Adrenal gland (tissue), 12 donors: ENCODE measurements around the gene KIF15. TPM values are rescaled to one million over a fixed set of nuclear protein-coding genes. Genes with fewer than 3 reads are reported as not detected.
"Not testable (repeated sequence)": the region's sequence is repeated elsewhere in the genome, so short reads cannot be mapped to it uniquely, and the experiment has no call there.

ENCODE experiments used
- DNase-seq, 7 donors: peaks; one replicate each; pipeline ENCODE4 v3.0.0-alpha.2; 2019 to 2020
- H3K27ac ChIP-seq, 5 donors: fragments of 200-600 bp; sonication (generic) in 4 of 5; 1 replicate in 3 of 5; 2 replicates in 2 of 5; pipeline versions ENCODE4 v1.5.1 to v1.8.0; 2016 to 2020; ENCODE audit warnings: mild to moderate bottlenecking in 1 of 5
- H3K27me3 ChIP-seq: fragments of 200-600 bp; 2 replicates; pipeline ENCODE4 v1.8.0; 2021
- H3K36me3 ChIP-seq, 2 donors: fragments of 200-600 bp; replicated peaks in 1 of 2; 1 replicate in 1 of 2; 2 replicates in 1 of 2; pipeline versions ENCODE4 v1.5.1 to v1.8.0; 2018 to 2022
- H3K4me1 ChIP-seq, 2 donors: fragments of 200-600 bp; replicated peaks in 1 of 2; 1 replicate in 1 of 2; 2 replicates in 1 of 2; pipeline versions ENCODE4 v1.5.1 to v1.8.0; 2018 to 2021
- H3K4me3 ChIP-seq, 4 donors: fragments of 200-600 bp; sonication (generic) in 3 of 4; one replicate each; pipeline ENCODE4 v1.5.1; 2016 to 2018
- H3K9me3 ChIP-seq, 3 donors: fragments of 200-600 bp; sonication (generic) in 1 of 3; replicated peaks in 1 of 3; 1 replicate in 2 of 3; 2 replicates in 1 of 3; pipeline versions ENCODE4 v1.5.1 to v1.8.0; 2016 to 2021
- POLR2A ChIP-seq, 2 donors: fragments of 450-650 bp; IDR thresholded peaks; one replicate each; pipeline ENCODE4 v1.6.1; 2017; ENCODE audit warnings: antibody characterized with exemption in 2 of 2, mild to moderate bottlenecking in 2 of 2, moderate library complexity in 1 of 2
- WGBS, 4 donors: extraction: QIAGEN DNeasy Blood & Tissue Kit in 2 of 4; methylation state at CpG; one replicate each; pipeline versions ENCODE4 v1.1.5 to v1.1.7; 2013 to 2017; 5-methylcytosine and 5-hydroxymethylcytosine counted together
- intact Hi-C, 2 donors: fragments of 100-400 bp; cut with DNase I; formaldehyde crosslinking; loops; one replicate each; pipeline versions ENCODE4 v1.14.1 to v1.15.0; 2022 to 2023
- polyA plus RNA-seq, 3 donors: library from polyadenylated mRNA; stranded (reverse); fragments of 200-250 nt in 2 of 3; fragments of 350-450 nt in 1 of 3; fragmentation: Illumina TruSeq in 1 of 3; extraction: RNeasy Lipid Tissue Mini Kit (QIAGEN cat#74804) in 1 of 3; gene quantifications; one replicate each; pipeline ENCODE4 v1.2.3, GENCODE V29; 2013 to 2014
- total RNA-seq, 9 donors: library from RNA; depleted of rRNA in 4 of 9; stranded (reverse); fragments of >200 nt in 4 of 9; fragments of 120-200 nt in 1 of 9; fragmentation: NEBNext Ultra II Directional in 1 of 9; extraction: Animal tissue kit (Norgen Biotek cat#: 25700) in 1 of 9; gene quantifications; one replicate each; pipeline versions ENCODE4 v1.1.0 to v1.2.4, GENCODE V29; 2013 to 2023
- TF ChIP-seq, protein P1 (sequence below), 6 experiments: fragments of 450-650 bp in 4 of 6; fragments of 200-600 bp in 2 of 6; sonication (generic) in 1 of 6; IDR thresholded peaks; 1 replicate in 5 of 6; 2 replicates in 1 of 6; pipeline versions ENCODE4 v1.5.1 to v1.8.0; 2016 to 2021; ENCODE audit warnings: antibody characterized with exemption in 6 of 6, mild to moderate bottlenecking in 2 of 6, moderate library complexity in 1 of 6
- donor health status: healthy with polysubstance abuse.
- donor health status: Bipolar disorder and iron deficiency.
- donor health status: DM: yes; HTN: yes; CAD: no.
- donor health status: DM: no; HTN: no; CAD: no.
- donor health status: DM: no; HTN: no; CAD: no.
- donor health status: DM: yes; HTN: yes; CAD: no.

KIF15 gene
- total and polyA plus RNA-seq, 12 donors = 0.20 to 10.2 (median 0.65) TPM

DNA sequence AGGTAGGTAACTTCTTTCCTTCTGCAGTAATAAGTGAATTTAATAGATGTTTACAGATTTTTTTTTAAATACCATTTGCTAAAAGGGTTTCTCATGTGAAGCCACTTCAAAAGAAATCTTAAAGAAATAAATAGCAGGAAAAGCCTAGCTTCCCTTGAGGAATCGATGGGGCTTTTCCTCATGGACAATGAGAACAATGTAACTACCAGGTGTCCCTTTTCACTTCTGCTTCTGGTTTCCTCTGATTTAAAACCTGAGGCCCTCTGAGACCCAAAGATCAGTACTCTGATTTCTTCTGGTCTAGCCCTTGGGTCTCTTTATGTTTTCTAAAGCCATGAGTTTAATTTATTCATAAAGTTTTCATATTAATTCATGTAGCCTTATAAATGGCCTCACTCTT is 87.0 kb downstream of the KIF15 start:
- no peak overlapping the region for H3K27ac ChIP-seq
- H3K4me3 ChIP-seq = no peak overlapping the region
- H3K9me3 ChIP-seq = no peaks in the 10 kb centered on the region
- H3K4me1 ChIP-seq = peaks cover 3 to 11% of the 10 kb centered on the region in 2 donors
- H3K36me3 ChIP-seq = no peaks in the 10 kb centered on the region
- H3K27me3 ChIP-seq = no peaks in the 10 kb centered on the region
- 77 to 88% (median 83%) methylated on average over 1 of the region's 1 CpG for WGBS, 4 donors
- TF ChIP-seq, protein P1, sequence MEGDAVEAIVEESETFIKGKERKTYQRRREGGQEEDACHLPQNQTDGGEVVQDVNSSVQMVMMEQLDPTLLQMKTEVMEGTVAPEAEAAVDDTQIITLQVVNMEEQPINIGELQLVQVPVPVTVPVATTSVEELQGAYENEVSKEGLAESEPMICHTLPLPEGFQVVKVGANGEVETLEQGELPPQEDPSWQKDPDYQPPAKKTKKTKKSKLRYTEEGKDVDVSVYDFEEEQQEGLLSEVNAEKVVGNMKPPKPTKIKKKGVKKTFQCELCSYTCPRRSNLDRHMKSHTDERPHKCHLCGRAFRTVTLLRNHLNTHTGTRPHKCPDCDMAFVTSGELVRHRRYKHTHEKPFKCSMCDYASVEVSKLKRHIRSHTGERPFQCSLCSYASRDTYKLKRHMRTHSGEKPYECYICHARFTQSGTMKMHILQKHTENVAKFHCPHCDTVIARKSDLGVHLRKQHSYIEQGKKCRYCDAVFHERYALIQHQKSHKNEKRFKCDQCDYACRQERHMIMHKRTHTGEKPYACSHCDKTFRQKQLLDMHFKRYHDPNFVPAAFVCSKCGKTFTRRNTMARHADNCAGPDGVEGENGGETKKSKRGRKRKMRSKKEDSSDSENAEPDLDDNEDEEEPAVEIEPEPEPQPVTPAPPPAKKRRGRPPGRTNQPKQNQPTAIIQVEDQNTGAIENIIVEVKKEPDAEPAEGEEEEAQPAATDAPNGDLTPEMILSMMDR (IDR thresholded peaks at IDR 0.05) = no peak
- TF ChIP-seq POLR2A (IDR thresholded peaks at IDR 0.05) = no peak
- DNase-seq = no peak
- intact Hi-C loops = no loop called here

DNA sequence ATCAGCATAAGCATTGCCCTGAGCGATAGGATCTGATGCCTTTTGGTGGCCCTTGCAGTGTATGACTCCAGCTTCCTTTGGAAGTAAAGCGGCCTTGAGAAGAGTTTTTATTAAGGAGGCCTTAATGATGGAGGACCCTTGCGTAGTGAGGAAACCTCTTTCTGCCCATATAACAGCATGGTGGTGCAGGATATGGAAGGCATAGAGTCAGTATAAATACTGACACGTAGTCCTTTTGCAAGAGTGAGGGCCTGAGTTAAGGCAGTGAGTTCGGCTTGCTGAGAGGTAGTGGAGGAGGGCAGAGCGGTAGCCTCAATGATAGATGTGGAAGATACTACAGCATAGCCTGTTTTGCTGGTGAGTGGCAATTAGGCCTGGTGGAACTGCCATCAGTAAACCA is 95.1 kb downstream of the KIF15 start:
- H3K4me3 ChIP-seq, H3K27me3 ChIP-seq, H3K36me3 ChIP-seq, intact Hi-C loops, H3K27ac ChIP-seq, H3K4me1 ChIP-seq, DNase-seq, H3K9me3 ChIP-seq: not testable (repeated sequence)
- WGBS, 4 donors = 97 to 99% (median 98%) methylated on average over 6 of the region's 6 CpGs

DNA sequence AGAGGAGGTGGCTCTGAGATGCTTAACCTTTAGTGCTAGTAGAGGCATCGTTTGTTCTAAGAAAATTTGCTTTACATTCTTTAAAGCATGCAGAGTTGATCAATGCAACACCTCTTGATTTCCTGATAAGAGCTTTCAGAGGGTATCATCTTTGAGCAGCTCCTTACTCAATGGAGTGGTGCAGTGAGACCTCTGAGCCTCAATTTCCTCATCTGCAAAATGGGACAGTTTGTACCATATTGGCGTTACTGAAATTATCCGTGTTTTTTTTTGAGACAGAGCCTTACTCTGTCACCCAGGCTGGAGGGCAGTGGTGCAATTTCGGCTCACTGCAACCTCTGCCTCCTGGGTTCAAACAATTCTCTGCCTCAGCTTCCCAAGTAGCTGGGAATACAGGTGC is 98.5 kb downstream of the KIF15 start:
- TF ChIP-seq, protein P1 (IDR thresholded peaks at IDR 0.05) = no peak
- no peaks in the 10 kb centered on the region for H3K27me3 ChIP-seq
- no peaks in the 10 kb centered on the region for H3K9me3 ChIP-seq
- H3K27ac ChIP-seq = no peak overlapping the region
- peaks cover 0 to 11% of the 10 kb centered on the region in 2 donors for H3K4me1 ChIP-seq
- no peak overlapping the region for H3K4me3 ChIP-seq
- DNase-seq = no peak
- H3K36me3 ChIP-seq = no peaks in the 10 kb centered on the region
- intact Hi-C loops = loop anchor here in 1 of 2 donors (5.0 to 10.0 kb wide), 2 partner anchors 95 to 132 kb away; partner anchors contain the start of genes KIAA1143 and KIF15
- WGBS, 4 donors = 91 to 97% (median 94%) methylated on average over 4 of the region's 4 CpGs

DNA sequence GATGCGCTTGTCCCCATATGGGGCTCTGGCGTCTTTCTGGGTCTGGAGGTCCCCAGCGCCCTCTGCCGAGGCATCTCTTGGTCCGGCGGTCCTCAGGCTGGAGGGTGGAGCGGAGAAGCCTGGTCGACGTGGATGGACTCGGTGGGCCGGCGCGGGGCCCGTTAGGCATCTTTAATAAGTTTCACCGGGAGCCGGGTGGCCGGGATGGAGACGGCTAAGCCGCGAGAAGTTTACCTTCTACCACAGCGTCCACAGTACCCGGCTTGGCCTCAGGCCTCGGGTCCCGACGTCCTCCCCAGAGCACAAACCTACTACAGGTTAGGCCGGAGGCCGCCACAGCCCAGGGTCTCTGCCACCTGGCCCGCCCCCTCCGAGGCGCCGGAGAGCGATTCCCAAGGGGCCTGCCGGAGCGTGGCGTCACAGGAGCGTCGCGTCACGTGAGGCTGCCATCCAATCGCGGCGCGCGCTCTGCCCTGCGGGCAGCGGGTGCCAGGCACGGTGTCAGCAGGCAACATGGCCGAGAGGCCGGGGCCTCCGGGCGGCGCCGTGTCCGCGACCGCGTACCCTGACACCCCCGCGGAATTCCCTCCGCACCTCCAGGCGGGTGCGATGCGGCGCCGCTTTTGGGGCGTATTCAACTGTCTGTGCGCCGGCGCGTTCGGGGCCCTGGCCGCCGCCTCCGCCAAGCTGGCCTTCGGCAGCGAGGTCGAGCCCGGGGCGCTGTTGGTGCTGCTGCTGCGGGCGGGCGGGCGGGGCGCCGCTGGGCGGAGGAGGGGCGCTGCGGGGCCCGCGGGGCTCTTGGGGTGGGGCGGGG is 100.0 kb downstream of the KIF15 start, which contains the start of gene TMEM42:
Gene TMEM42 (plus strand): TSS at position 501 of the 814 bp plus-strand sequence. CDS start 13 bp downstream, at position 514.
- TF ChIP-seq POLR2A (IDR thresholded peaks at IDR 0.05) = peak; percentile 70 to 74
- TF ChIP-seq, protein P1 (IDR thresholded peaks at IDR 0.05) = peak in 2 of 6 experiments; percentile 7 to 26
- peak; percentile 86 to 94 (median 89) for DNase-seq
- Histone ChIP-seq H3K27me3 (no peaks in the 10 kb centered on the region), H3K4me1 (peaks cover 0 to 11% of the 10 kb centered on the region in 2 donors), H3K4me3 (peak within 1 kb of the TSS; percentile 21 to 98 (median 52)), H3K36me3 (no peaks in the 10 kb centered on the region), H3K27ac (peak within 1 kb of the TSS in 4 of 5 donors; percentile 76 to 98 (median 84)), H3K9me3 (no peaks in the 10 kb centered on the region)
- WGBS, 4 donors = 1 to 6% (median 2%) methylated on average over 33 to 91 of the region's 91 CpGs
- intact Hi-C loops = loop anchor here in 1 of 2 donors (5.0 to 10.0 kb wide), 2 partner anchors 97 to 131 kb away; partner anchors contain the start of genes KIAA1143 and KIF15
